ENCODE measurements around the gene FREM2.

- TF ChIP-seq CTCF (IDR thresholded peaks at IDR 0.05) (no peak), POLR2A (IDR thresholded peaks at IDR 0.05) (no peak)
Measured at GRCh38 chr13:38713046-38713445, 26.2 kb downstream of the FREM2 start.

Data from esophagus squamous epithelium (tissue), 4 donors.